ENCODE measurements around the gene KLHL29.

KLHL29 gene

DNA sequence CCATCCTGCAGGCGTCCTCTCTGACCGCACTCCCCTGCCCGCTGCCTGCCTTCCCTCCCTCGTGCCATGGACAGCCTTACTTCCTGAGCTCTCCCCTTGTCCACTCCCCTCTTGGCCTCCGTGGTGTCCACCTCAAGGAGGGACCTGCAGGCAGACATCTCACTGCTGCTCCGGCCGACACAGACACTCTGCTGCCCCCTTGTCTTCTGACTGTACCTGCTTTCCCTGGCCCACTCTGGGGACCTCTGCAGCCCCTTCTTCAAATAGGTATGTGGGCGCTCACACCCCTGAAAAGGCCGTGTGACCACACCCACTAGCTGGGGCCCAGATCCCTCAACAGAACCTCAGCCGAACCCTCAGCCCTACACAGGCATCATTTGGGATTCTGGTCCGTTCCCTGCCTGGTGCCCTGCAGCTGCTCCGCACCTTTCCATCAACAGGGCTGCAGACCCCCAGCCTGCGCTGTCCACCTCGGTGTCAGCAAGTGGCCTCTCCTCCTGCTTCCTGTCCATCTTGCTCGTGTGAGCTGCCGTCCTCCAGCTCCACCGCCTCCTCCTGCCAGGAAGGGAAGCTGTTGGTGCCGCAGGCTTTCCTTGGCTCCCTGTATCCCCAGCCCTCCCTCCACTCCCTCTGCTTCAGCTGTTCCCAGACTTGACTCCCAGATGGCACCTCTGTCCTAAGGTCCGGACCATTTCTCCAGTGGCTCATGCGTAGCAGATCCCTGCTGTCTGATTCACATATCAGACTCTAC is 94.1 kb downstream of the KLHL29 start:
- no peak for DNase-seq

DNA sequence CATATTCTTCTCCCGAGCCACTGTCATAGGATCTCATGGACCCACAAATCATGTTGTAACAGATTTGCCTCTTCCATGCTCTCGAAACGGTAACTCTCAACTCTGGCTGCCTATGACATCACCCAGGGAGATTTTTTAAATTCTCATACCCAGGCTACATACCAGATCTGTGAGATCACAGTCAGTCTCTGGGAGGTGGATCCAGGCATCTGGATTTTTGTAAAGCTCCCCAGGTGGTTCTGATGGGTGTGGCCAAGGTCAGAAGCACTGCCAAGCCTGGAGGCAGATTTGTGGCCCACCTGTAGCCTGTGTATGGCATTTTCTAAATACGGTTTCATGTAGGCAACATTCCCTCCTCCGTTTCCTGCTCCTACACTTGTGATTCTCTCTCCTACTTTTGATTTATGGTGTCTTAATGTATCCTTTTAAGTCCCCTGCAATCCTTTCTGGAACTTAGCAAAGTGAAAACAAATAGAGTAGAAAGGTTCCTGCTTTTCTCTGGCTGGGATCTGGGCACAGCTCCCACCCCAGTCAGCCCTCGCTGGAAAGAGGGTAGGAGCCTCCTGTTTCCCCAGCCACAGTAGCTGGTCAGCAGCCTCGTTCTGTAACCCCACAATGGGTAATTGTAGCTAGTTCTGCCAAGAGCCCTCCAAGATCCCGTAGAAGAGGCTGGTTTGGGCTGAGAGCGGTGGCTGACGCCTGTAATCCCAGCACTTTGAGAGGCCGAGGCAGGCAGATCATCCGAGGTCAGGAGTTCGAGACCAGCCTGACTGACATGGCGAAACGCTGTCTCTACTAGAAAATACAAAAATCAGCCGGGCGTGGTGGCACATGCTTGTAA is 96.2 kb downstream of the KLHL29 start:
- DNase-seq = no peak

DNA sequence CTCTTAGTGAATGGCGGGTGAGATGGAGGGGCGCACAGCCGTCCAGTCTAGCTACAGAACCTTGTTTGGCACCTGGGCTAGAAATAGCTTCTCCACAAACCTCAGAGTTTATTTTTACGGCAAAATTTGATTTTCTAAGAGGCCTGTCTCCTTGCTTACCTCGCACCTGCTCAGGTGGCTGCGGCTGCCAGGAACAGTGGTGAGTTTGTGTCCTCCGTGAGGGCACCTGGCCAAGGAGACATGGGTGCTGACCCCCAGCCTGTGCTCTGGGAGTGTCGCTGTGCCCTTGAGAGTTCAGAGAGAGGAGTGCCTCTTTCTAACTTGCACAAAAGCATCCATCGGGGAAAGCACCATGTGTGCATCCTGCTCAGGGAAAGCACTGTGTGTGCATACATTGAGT is 97.2 kb downstream of the KLHL29 start:
- DNase-seq = no peak

DNA sequence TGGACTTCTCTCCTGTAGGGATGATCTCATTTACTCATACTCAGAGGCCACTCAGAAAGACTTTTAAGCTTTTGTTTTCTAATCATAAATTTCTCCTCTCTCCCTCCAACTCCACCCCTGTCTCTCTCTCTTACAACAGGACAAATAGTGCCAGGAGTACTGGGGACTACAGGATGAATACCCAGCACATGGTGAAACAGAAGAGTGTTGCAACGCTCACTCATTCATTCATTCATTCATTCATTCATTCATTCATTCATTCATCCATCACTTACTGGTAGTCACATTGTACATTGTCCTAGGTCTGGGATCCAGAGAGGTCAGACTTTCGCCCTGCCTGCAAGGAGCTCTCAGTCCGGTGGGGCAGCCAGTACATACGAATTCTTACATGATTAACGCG is 97.6 kb downstream of the KLHL29 start:
- no peak for DNase-seq

DNA sequence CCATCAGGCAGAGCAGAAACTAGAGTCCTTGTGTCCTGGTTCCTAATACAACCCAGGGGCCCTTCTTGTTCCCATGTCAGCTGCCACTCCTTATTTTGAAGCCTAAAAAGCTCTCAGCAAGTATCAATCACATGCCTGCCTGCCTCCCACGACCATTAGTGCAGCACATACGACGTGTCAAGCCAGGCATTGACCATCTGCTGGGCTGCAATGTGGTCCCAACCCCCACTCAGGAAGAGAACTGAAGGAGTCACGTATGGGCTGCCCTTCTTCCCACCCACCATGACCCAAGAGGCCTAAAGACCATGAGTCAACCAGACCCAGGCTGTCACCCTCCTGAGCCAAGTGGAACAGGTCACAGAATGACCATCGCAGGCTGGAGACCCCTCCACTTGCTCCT is 98.8 kb downstream of the KLHL29 start:
- DNase-seq = no peak

DNA sequence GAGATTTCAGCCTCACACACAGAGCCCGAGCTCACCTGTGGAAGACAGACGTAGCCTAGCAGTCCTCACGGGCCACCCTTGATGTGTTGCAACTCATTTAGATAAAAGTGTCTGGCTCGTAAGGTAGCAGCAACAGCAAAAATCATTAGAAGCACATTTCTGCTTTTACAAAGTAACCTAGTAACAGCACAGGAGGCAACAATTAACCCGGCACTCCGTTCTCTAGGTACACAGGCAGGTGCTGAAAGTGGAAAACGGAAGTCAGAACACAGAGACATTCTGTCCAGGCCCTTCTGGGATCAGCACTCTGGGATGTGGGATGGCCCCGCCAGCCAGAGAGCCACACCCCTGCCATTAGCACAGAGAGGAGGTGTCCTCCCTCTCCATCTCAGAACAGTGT is 99.3 kb downstream of the KLHL29 start:
- DNase-seq = no peak

DNA sequence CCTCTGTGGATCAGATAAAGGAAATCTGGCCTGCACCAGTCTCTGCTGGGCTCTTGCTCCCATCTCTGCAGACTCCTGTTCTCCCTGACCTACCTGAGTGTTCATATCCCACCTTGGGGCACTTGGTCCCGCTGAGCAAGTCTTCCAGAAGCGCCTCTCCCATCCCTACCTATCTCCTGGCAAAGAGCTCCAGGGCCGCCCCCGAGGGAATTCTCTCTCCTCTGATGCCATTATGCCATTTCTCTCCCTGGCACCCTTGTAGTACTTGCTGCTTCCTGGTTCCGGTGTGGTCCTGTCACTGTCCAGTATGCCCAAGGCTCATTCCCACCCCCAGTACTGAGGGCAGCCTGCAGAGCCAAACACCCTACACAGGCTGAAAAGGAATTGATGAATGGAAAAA is 99.8 kb downstream of the KLHL29 start:
- DNase-seq = no peak

DNA sequence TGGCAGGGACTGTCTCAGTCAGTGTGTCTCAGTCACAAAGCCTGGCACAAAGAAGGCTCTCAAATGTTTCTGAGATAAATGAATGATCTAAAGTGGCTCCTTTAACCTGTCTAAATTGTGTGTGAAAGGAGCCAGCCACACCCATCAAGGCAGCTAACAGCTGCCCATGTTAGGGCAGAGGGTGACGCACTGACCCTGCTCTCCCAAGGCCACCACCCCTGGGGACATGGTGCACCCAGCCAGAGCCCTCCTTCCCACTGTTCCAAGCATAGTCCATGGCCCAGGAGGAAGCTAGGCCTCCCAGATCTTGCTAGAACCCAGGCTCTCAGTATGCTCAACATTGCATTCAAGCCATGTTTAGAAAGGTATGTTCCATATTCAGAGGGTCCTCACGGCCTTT is 100.3 kb downstream of the KLHL29 start:
- DNase-seq = no peak

DNA sequence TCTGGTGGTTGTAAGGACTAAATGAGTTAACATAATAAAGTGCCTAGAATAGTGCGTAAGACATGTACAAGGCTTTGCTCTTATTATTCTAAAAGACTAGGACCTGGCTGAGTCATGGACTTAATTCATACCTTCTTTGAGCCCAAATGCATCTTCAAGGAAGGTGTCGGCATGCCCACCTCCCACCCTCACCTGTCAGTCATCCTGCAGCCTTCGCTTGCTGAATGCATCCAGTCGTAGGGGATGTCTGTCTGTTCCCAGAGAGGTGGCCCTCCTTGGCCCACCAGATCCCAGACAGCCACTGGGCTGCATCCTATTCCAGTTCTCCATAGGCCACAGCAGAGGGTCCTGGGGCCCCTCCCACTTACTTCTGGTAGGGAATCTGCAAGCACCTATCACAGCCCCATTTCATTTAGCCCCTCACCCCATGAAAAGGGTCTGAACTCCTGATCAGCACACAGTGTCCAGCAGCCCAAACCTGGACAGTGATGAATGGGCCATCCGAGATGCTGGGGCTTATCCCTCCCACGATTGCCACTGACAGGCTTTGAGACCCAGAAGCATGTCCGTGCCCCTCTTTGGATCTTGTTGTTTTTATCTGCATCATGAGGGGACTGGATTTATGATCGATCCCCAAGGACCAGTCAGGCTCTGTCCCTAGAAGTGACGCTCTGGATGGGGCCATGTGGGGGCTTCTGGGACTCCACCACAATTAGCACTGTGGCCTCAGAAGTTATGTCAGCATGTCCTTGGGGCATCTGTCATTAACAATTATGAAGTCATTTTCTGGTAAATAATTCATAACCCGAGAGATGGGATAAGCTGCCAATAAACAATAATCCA is 101.1 kb downstream of the KLHL29 start:
- DNase-seq = no peak

DNA sequence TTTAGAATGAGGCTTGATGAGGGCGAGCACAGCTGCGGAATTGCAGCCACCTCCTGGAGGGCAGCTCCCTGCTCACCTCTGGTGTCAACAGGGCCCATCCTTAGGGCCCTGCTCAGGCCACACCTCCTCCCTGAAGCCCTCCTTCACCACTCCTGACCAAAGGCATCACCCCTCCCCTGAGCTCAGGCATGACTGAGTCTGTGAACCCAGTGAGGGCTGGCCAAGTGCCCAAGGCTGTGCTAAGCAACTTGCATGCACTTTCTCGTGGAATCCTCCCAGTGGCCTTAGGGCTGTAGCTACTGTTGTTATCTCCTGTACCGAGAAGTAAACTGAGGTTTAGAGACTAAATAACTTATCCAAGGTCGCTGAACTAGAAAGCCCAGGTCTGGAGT is 101.7 kb downstream of the KLHL29 start:
- DNase-seq = no peak

DNA sequence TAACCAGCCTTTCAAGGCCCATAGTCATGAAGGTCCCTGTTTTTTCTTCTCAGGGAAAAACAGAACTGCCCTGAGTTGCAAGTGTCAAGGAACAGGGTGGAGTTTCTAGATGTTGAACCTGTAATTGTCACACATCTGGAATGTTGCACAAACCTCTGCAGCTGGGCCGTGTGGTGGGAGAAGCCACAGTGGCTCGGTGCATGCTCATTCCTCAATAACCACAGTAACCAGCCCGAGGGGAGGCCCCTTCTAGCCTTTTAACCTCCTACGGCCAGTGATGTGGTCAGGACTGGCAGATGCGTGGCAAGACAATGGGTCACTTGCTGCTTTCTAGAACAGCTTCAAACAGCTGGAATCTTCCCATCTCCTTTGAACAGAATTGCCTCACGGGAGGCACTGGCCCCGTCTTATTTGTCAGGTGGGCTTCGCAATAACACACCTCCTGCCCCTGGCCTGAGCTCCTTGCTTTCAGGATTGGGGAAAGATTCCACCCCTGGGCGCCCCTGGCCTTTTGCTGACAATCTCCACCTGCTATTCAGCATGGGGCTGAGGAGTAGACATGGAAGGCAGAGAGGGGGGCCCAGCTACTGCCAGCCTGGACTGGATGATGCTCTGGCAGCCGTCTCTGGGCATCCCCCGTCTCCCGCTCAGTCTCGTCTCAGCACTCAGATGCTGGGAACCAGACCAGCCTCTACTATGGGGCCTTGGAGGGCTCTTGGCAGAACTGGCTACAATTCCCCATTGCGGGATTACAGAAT is 102.9 kb downstream of the KLHL29 start:
- no peak for DNase-seq

DNA sequence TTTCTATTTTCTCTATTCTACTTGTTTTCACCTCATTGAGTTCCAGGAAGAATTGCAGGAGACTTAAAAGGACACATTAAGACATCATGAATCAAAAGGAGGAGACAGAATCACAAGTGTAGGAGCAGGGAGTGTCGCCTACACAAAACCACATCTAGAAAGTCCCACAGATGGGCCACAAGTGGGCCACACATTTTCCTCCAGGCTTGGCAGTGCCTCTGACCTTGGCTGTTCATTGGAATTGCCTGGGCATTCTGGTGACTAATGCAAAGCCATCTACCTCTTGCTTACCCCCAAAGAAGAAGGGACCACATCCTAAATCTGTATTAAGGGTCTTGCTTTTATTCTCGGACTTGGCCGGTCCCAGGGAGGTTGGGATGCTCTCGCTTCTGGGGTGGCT is 103.6 kb downstream of the KLHL29 start:
- no peak for DNase-seq

DNA sequence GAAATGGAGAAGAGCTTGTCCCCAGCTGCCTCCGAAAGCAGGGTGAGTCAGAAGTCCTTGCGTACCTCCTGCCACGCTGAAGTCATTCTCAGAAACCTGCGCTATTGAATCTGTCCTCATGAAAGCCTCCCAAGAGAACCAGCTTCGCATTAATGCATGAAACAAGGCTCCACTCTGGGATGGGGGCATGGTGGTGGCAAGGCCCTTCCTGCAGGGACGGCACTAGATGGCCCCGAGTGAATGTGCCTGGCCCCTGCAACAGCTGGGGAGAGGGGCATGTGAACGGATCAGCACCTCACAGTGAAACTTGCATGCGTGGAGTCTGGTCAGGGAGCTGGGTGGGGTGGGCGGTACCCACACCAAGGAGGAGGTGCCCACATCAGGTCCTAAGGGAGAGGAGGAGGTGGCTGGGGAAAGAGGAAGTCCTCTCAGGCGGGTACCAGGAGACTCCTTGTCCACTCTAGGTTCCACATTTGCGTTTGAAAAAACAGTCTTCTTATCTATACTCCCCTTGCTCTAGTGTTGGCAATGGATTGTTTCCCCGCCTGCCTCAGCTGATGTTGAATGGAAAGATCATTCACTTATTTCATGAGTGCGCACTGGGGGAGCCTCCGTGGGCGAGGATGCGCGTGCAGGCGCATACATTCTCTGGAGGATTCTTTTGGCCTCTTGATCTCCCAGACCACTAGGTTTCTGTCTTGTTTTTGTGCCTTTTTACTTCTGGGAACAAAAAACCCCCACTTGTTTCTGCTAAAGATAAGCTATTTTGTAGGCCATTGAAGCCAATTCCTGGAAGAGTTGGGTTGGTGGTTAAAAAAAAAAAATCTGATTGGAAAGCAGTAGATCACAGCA is 104.7 kb downstream of the KLHL29 start:
- DNase-seq = no peak

DNA sequence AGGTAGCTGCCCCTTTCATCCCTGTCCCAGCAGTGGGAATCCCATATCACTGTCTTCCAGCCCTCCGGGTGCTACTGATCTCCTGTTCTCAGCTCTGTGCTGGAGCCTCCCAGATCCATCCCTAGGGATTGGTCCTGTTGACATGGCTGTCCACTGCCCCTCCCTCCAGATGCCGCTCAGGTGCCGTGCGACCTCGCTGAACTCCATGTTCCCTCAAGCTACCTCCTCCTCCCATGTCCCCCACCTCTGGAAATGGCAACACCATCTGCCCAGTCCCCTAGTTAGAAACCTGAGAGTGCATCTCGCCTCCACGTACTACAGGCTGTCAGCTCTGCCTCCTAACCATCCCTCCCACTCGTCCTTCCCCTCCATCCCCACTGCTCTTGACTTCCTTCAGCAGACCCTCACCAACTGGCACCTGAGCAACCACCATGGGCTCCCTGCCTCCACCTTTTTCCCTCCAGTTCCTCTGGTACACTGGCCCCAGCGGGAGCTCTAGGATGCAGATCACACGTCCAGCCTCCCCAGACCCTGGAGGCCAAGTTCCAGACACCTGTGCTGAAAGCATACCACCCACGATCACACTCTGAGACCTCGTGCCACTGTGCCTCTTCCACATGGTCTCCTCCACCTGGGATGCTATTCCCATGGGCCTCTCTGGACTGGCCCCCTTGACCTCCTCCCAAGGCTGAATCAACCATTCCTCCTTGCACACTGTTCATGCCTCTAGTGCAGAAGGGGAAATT is 106.8 kb downstream of the KLHL29 start:
- DNase-seq = no peak

DNA sequence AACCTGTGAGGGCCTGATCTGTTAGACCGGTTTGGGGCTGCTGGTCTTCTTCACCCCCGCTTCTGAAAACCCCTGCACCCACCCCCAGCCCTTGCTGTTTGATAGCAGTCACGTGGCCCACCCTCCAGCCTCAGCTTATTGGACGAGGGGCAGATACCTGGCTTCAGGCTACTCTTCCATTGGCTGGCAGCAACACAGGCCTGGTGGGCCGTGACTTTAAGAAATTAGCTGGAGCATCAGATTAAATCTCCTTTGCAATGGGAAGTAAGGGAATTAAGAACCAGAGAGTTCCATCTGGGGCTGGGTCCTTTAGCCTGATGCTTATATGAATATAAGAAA is 107.3 kb downstream of the KLHL29 start:
- DNase-seq = no peak

DNA sequence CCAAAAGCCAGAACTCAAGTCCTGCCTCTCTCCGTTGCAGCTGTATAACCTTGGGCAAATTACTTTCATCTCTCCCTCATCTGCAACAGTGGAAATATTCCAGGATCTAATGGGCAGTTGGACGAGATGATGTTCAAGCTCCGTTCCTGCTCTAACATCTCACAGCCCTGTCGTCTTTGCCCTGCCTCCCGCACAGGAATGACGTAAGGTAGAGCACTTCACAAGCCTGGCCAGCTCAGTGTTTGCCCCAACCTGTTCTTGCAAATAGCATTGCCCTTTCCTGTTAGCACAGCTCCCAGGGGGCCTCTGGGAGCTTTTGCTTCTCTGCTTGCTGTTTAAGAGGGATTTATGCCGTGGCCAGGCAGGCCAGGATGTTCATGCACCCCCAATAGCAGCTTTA is 107.9 kb downstream of the KLHL29 start:
- peak; percentile 85 to 88 for DNase-seq

DNA sequence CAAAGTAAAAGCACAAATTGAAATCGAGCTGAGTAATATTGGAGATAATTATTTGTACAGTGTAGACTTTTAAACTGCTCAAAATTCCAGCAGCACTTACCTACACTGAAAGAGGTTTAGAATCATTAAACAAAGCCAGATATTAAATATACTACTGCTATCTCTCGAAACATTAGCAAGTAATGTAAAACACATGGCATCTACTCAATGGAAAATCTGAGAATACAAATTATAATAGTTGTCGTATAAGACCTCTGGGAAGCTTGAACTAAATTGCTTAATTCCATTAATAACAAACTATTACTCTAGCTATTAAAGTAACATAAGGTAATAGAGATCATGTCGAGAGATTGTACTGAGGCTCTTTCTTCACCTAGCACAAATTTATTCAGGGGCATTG is 108.9 kb downstream of the KLHL29 start:
- no peak for DNase-seq

DNA sequence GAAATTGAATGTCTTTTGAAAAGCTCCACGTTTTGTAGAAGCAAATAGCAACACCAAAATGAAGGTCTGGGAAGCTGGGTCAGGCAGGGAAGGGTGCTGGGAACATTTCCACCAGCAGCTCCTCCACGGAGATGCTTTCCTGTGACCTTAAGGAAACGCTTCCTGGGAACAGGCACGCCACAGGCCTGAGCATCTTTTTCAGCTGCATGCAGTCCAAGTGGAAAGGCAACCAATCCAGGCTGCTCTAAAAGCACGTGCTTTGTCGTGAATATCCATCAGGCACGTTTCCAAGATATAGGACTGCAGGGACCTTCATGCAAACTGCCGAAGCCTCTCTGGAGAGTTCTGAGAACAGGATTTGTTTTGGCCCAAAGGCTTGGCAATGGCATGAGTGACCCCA is 109.3 kb downstream of the KLHL29 start:
- DNase-seq = no peak

DNA sequence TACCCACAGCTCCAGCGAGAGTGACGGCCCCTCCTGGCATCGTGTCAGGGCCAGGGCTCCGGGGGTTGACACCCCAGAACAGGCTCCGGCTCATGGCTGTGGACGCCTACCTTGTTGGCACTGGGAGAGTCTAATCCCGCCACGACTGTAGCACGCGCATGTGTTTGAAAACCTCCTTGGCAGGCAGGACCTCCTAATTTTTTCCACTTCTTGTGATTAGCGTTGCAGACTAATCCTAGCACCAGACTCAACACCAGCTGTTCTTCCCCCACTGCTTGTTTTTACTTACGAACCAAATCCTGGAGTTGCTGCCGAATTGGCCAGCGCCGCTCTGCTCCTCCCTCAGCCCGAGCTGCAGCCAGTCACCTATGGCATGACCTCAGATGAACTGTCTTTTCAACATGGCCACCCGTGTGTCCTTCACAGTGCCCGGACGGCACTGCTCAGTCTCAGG is 110.7 kb downstream of the KLHL29 start:
- DNase-seq = no peak

DNA sequence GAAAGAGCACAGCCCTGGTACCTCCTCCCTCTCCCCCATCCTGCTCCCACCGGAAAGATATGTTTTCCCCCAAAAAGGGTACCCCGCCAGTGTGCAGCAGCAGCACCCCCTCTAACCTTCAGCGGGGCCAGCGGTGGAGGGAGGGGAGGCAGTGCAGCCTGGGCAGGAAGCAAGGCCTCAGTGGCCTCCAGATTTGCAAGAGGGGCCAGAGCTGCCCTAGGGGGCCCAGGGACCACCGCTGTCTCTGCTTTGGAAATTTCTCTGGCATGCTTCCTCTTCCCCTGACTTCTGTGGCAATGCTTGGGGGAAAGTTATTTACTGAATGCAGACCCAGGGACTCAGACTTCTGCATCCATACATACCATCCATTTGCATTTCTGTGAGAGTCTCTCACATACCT is 111.5 kb downstream of the KLHL29 start:
- no peak for DNase-seq

DNA sequence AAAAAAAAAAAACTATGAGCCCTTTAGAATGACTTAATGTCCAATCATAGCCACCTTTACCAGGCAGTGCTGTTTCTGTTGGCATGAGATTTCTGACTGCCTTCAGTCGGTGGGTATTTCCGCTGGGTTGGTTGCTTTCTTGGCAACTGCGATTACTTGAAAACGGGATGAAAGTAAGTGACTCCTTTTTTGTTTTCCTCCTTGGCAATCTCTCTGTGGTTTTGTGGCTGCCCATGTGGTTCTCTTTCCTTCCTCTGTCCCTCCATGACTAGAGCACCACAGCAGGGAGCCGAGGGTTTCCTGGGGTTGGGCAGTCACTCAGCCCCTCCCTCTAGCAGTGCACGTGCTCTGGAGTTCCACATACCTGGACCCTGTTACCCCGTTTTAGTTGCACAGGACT is 112.1 kb downstream of the KLHL29 start:
- no peak for DNase-seq
